ENCODE measurements around the gene CEP164.

DNA sequence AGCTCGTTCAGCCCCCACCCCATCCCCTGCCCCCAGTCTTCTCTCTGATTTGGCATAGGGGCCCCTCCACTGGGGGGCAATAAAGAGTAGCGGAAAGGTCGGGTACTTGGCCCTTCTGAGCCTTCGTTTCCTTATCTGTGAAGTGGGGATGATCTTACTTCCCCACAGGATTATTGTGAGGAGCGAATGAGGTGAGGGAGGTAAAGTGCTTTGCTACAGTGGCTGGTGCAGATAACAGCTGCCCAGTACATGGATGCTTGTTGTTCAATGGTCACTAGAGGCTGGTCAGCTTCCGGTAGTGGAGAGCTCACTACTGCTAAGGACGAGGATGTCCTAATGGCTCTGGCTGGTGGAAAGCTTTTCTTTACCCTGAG lies 101.2 kb downstream of the CEP164 start:
- TF ChIP-seq, protein P1, sequence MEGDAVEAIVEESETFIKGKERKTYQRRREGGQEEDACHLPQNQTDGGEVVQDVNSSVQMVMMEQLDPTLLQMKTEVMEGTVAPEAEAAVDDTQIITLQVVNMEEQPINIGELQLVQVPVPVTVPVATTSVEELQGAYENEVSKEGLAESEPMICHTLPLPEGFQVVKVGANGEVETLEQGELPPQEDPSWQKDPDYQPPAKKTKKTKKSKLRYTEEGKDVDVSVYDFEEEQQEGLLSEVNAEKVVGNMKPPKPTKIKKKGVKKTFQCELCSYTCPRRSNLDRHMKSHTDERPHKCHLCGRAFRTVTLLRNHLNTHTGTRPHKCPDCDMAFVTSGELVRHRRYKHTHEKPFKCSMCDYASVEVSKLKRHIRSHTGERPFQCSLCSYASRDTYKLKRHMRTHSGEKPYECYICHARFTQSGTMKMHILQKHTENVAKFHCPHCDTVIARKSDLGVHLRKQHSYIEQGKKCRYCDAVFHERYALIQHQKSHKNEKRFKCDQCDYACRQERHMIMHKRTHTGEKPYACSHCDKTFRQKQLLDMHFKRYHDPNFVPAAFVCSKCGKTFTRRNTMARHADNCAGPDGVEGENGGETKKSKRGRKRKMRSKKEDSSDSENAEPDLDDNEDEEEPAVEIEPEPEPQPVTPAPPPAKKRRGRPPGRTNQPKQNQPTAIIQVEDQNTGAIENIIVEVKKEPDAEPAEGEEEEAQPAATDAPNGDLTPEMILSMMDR (conservative IDR thresholded peaks at IDR 0.05; ENCODE audit: low read depth, low read length), result no peak
- TF ChIP-seq POLR2A (IDR thresholded peaks at IDR 0.05; ENCODE audit: low read depth, low read length) (no peak), MXI1 (IDR thresholded peaks at IDR 0.05; ENCODE audit: borderline replicate concordance, low read depth, low read length) (no peak), BHLHE40 (IDR thresholded peaks at IDR 0.05; ENCODE audit: low read depth, low read length) (no peak)

Data from IMR-90 (cell line).